ELF-1 (cell line): ENCODE data around the gene PGBD5.
"Not testable (repeated sequence)": the region's sequence is repeated elsewhere in the genome, so short reads cannot be mapped to it uniquely, and the experiment has no call there.

ENCODE experiments used
- DNase-seq: peaks from one replicate; pipeline ENCODE4 v3.0.0-alpha.2; 2016; ENCODE audit warnings: low read depth, low spot score

Gene PGBD5, protein sequence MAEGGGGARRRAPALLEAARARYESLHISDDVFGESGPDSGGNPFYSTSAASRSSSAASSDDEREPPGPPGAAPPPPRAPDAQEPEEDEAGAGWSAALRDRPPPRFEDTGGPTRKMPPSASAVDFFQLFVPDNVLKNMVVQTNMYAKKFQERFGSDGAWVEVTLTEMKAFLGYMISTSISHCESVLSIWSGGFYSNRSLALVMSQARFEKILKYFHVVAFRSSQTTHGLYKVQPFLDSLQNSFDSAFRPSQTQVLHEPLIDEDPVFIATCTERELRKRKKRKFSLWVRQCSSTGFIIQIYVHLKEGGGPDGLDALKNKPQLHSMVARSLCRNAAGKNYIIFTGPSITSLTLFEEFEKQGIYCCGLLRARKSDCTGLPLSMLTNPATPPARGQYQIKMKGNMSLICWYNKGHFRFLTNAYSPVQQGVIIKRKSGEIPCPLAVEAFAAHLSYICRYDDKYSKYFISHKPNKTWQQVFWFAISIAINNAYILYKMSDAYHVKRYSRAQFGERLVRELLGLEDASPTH

DNA sequence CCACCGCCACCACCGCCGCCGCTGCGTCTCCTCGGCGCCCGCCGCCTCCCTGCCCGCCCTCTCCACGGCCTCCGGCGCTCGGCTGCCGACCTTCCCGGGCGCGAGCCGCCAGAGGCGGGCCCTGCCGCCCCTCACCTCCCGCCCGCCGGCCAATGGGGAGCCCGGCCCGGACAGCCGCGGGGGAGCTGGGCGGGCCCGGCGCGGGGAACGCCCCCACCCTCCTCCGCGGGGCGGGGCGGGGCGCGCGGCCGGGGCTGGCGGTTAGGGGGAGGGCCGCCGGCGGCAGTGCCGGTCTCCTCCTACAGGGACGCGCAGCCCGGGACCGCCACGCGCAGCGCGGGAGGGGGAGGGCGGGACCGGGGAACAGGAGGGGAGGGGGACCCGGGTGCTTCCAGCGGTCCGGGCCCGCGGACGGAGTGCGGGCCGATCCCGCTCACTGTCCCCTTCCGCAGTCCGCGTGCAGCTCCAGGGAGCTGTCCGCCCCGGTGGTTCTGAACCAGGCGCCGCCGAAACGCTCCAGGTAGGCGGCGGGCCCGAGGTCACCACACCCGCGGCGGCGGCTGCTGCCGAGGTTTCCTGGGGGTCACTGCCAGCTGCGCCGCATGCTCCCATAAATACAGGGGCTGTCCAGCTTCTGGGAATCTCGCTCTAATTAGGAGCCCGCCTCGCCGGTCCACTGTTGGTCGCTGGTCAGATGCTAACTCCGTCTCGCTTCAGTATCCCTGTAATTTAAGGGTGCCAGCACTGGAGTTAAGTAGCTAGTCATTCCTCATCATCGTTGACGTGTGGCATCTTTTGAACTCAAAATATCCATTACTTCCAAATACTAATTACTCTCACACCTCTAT lies at the start of gene PGBD5:
TSS of gene PGBD5 (minus strand) at position 87 of the 848 bp plus-strand sequence. CDS start 404 bp downstream, outside the sequence.
- DNase-seq: peak; percentile 87

DNA sequence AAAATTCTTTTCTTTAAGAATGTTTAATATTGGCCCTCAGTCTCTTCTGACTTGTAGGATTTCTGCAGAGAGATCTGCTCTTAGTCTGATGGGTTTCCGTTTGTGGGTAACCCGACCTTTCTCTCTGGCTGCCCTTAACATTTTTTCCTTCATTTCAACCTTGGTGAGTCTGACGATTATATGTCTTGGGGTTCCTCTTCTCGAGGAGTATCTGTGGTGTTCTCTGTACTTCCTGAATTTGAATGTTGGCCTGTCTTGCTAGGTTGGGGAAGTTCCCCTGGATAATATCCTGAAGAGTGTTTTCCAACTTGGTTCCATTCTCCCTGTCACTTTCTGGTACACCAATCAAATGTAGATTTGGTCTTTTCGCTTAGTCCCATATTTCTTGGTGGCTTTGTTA lies 48.8 kb upstream of the PGBD5 start:
- not testable (repeated sequence) for DNase-seq

DNA sequence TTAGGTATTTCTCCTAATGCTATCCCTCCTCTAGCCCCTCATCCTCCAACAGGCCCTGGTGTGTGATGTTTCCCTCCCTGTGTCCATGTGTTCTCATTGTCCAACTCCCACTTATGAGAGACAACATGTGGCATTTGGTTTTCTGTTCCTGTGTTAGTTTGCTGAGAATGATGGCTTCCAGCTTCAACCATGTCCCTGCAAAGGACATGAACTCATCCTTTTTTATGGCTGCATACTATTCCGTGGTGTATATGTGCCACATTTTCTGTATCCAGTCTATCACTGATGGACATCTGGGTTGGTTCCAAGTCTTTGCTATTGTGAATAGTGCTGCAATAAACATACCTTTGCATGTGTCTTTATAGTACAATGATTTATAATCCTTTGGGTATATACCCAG lies 44.6 kb upstream of the PGBD5 start:
- DNase-seq: not testable (repeated sequence)

DNA sequence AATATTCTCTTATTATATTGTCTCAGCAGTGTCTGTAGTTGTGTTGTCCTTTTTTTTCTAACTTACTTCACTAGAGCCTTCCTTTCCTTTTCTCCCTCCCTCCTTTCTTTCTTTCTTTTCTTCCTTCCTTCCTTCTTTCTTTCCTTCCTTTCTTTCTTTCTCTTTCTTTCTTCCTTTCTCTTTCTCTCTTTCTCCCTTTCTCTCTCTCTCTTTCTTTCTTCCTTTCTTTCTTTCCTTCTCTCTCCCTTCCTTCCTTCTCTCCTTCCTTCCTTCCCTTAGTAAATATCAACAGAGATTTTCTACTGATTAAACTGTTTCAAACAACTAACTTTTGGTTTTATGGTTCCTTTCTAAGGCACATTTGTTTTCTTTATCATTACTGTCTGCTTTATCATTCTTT lies 43.1 kb upstream of the PGBD5 start:
- no peak for DNase-seq

DNA sequence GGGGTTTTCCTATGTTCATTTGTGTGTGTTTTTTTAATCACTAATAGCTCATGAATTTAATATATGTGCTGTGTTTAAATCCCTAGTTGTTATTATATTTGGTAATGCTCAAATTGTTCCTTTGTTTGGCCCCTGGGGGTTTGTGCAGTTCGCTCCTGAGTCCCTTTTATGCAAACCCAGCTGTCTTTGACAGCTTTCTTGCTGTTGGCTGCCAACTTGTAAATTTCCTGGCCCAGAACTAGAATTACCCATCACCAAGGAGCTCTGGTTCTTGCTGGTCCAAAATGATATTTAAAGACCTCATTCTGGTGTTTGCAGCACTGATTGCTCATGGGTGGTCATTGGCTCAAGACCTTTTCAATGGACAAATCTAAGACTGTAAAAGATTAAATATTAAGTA lies 39.6 kb upstream of the PGBD5 start:
- no peak for DNase-seq

- DNase-seq: no peak
Observed at GRCh38 chr1:230464671-230465070, 38.5 kb upstream of the PGBD5 start.

- no peak for DNase-seq
Observed at GRCh38 chr1:230463760-230464159, 37.6 kb upstream of the PGBD5 start.

DNA sequence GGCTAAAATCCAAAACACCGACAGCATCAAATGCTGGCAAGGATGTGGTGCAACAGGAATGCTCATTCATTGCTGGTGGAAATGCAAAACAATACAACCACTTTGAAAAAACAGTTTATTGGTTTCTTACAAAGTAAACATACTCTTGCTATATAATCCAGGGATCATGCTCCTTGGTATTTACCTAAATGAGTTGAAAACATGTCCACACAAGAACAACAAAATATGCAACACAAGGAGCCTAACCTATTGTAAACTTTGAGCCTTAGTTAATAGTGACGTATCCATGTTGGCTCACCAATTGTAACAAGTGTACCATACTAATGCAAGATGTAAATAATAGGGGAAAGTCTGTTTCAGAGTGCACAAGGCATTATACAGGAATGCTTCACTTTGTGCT lies 37.2 kb upstream of the PGBD5 start:
- no peak for DNase-seq

DNA sequence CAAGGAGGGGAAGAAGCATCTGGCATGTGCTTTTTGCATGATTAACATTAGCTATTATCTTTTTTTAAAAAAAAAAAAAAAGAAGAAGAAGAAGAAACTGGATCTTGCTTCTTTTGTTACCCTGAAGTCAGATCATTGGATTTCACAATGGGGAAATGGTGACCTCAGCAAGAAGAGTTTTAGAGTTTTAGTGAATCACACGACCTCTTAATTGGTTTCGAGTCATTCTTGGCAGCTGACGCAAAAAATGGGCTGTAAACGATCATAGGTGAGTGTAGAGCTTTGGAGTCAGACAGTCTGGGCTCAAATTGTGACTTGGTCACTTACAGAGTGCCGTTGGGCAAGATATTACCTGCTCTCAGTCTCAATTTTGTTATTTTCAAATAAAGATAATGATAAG lies 33.3 kb upstream of the PGBD5 start:
- no peak for DNase-seq

DNA sequence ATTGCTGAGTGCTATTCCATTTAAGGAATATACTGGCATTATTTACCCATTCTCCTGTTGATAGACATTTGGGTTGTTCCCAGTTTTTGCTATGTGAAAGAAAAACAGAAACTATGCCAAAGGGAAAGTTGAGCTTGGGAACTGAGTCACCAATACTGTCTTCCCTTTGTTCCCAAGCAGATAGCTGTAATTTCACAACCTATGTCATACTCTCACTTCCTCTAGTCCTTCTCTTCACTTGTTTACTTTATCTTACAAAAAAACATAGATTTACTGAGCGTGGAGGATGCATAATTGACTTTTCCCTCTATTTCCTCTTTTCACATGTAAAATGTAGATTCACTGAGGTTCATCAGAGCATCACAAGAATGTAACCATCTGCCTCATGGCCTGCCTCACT lies 32.4 kb upstream of the PGBD5 start:
- DNase-seq: no peak

DNA sequence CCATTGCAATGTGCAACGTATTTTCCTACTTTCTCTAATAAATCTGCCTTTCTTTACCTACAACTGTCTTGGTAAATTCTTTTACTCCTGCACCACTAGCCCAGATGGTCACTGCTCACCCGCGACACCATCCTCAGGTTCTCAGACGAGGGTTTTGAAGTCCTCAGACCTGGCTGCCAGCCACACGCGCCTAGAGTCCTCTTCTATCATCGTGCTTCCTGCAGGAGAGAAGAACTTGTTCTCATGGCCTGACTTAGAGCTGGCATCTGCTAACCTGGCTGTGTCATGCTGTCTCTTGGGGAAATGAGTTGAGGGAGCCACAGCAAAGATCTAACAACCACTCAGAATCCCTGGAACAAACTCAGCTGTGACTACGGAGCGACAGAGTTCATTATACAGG lies 30.3 kb upstream of the PGBD5 start:
- no peak for DNase-seq

DNA sequence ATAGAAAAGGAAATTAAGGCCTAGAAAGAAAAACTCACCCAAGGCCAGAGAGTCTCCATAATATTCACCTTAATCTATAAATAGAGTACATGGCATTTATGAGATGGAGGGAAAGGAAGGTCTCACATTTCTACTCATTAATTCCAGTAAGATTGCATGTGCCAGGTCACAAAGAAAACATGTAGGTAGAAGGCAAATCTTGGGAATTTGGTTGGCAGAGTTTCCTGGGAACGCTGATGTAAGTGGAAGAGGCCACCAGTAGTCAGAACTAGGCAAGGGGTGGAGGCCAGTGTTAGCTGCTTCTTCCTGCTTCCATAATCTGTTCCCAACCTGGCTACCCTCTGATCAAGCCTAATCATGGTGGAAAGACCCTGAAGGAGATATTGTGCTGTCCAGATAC lies 29.2 kb upstream of the PGBD5 start:
- DNase-seq: no peak

DNA sequence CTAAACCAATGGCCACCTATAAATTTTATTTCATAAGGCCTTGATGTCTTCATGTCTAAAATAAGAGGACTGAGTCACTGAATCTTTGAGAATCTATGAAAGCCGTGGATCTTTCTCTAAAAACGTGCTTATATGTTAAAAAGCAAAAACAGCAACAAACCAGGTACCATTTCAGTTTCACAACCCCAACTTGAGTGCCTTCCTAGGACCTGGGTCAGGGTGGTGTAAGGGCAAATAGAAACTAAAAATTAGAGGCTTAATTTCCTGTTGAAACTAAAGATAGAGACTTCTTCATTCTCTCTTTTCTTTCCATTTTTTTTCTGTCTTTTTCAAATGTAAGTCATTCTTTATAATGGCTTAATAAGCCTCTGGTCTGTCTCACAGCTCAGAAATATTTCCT lies 27.2 kb upstream of the PGBD5 start:
- no peak for DNase-seq

DNA sequence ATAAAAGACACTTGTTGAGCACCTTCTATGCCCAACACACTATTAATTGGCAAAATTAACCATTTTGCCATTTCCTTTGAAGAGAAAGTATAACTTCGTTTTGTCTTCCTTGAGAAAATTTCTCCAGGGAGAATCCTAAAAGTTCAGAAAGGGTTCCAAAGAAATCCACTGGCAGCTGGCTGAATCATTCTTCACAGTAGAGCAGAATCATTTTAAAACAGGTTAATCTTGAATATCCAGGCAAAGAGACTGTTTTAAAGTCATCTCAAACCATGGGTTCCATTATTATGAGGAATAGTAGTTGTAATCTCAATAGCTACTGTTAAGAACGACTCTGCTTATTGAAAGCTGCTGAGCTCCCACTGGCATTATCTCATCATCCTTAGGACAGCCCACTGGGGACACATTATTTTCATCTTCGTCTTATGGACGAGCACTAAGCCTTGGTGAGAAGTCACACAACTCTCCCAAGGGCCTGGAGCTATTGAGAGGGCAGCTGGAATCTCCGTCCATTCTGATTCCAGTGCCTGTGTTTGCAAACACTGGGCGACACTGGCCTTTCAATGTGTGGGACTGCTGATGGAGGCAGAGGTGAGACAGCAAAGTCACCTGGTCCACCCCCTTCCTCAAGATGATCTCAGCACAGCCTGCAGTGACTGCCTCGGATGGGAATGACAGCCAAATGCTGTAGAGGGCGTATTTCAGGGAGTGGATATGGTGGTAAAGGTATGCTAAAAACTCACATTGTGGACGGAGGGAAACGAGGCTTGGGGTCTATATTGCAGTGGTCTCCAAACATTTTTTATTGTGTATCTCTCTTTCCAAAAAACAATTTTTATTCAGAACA lies 15.3 kb upstream of the PGBD5 start:
- DNase-seq: peak; percentile 62

DNA sequence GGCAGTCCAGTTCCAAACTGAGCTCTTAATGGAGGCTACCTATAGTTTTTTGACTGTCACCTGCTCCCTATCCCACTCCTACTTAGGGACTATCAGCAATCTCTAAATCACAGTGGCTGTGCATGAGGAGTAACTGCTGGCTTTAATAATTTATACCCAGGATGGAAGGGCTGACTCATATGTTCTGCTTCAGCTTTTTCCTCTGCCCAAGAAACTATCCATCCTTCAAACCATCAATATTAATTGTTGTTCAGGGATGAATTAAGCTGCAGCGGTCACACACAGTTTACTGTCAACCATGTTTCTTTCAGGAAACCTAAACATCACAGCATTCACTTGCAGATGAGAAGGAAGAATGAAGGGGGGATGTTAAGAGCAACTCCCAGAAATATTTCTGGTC lies 9.0 kb upstream of the PGBD5 start:
- DNase-seq: no peak

- no peak for DNase-seq
Observed at GRCh38 chr1:230431527-230431926, 5.4 kb upstream of the PGBD5 start.

GRCh38 chr1:230430499-230430898 lies 4.4 kb upstream of the PGBD5 start:
- DNase-seq: no peak

GRCh38 chr1:230429067-230429735 lies 3.1 kb upstream of the PGBD5 start:
- DNase-seq: no peak

DNA sequence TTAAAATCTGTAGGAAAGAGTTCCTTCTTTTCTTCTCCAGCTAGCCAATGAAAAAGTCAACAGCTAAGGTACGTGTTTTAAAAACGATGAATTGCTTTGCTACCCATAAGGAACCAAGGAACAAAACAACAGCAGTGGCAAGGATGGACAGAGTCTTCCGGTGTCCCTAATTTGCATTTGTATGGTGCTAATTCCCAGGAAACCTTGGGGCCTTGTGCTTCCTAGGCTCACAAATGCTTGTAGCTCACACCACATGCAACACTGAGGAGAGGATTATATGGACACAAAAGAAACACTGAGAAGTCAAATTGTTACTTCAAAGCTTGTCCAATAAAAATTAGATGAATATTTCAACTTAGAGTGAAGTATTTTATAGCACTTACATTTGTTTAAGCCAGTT lies 1.8 kb upstream of the PGBD5 start:
- peak; percentile 63 for DNase-seq

GRCh38 chr1:230427094-230427876 lies 1.2 kb upstream of the PGBD5 start:
- DNase-seq: no peak
